NCI-H2107 (cell line): ENCODE data around the gene PEX11G.
"Not testable (repeated sequence)": the region's sequence is repeated elsewhere in the genome, so short reads cannot be mapped to it uniquely, and the experiment has no call there.

Experiments
- DNase-seq: peaks from one replicate; lab custom pipeline; 2025; lab: John Stamatoyannopoulos, UW

The PEX11G gene

DNA sequence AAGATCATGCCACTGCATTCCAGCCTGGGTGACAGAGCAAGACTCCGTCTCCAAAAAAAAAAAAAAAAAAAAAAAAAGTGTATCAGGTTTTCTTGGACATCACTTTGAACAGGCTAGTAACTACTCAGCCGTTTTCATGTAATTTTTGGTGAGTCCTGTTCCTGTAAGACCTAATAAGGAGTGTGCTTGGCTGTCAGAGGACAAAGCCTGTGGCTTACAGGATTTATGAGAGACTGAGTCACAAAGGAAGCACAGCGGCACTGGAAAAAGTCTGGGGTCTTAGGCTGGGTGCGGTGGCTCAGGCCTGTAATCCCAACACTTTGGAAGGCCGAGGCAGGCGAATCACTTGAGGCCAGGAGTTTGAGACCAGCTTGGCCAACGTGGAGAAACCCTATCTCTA is 55.4 kb downstream of the PEX11G start:
- not testable (repeated sequence) for DNase-seq

DNA sequence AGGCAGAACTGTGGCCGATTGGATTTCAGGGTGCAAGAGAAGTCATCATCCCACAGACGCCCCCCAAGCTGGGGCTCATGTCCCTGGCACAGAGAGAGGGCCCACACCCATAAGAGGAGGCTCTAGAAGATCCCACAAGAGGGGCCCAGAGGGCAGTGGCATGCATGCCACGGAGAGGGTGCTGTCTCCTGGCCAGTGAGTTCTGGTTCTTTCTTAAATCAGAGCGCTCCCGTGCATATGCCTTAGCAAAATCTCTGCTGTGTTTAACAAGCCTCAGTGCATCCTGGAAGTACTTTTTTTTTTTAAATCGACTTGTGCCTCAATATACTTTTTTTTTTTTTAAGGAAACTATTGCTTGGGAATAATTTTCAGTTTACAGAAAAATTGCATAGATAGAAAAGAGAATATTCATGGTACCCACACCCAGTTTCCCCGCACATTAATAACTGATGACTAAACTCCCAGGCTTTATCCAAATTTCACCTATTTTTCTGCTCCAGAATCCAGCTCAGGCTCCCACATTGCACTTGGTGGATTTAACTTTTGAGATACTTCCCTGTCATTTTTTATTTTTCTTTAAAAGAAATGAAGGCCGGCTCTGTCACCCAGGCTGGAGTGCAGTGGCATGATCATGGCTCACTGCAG is 59.1 kb downstream of the PEX11G start:
- no peak for DNase-seq

DNA sequence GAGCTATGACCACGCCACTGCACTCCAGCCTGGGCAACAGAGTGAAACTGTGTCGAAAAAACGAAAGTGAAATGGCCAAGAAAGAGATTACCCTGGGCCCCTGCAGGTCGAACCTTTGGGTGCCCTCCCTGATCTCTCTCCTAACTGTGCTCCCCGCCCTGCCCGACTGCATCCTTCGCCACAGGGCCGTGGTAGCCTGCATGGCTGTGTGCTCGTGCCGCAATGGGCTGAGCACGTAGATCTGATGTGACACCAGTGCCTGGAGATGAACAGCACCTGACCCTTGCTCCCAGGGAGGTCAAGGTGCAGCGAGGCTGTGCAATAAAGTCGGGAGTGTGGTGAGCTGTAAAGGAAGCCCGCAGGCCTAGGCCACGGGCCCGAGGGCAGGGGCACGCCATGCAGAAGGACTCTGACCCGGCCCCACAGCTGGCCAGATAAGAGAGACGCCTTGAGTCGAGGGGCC is 60.2 kb downstream of the PEX11G start:
- DNase-seq, result no peak

GRCh38 chr19:7427944-7428343 is 60.9 kb downstream of the PEX11G start:
- DNase-seq, result no peak

- no peak for DNase-seq
These were observed 61.8 kb downstream of the PEX11G start for GRCh38 chr19:7426986-7427385.
